Esophagus mucosa (tissue), 1 donor: ENCODE data around the gene MEPE. TPM values are rescaled to one million over a fixed set of nuclear protein-coding genes. Genes with fewer than 3 reads are reported as not detected.
A peak's percentile ranks its signal among the peaks of the same experiment; 100 is the strongest.
"Not testable (repeated sequence)": the region's sequence is repeated elsewhere in the genome, so short reads cannot be mapped to it uniquely, and the experiment has no call there.

ENCODE experiments used
- ATAC-seq: fragments of 200-7000 bp; cut with Tn5 transposase; one replicate; pipeline ENCODE4 v1.9.1; 2020
- total RNA-seq: library from RNA; stranded (reverse); gene quantifications from one replicate; pipeline ENCODE4 v1.2.4, GENCODE V29; 2023
- donor health status: DM: yes; HTN: yes; CAD: no.

The MEPE gene
- total RNA-seq, 1 donor from 2014 or later, result not detected

DNA sequence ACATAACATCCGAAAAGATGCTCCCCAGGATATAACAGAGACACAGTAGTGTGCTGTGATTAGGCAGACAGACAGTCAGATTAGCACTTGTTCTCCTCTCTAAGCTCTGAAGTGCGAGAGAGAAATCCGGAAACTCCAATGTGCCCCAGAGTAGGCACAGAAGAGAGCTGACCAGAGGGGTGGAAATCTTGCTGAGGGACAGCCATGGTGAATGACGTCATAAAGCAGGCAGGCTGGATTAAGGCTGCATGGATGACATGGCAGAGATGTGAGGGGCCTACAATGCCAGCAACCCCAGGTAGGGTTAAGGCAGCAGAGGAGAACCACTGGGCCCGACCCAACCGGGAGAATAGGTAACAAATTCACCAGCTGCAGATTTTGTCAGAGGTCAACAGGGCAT lies 53.3 kb downstream of the MEPE start:
- no peak for ATAC-seq

DNA sequence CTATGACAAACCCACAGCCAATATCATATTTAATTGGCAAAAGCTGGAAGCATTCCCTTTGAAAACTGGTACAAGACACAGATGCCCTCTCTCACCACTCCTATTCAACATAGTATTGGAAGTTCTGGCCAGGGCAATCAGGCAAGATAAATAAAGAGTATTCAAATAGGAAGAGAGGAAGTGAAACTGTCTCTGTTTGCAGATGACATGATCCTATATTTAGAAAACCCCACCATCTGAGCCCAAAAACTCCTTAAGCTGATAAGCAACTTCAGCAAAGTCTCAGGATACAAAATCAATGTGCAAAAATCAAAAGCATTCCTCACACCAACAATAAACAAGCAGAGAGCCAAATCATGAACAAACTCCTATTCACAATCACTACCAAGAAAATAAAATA lies 58.0 kb downstream of the MEPE start:
- not testable (repeated sequence) for ATAC-seq

DNA sequence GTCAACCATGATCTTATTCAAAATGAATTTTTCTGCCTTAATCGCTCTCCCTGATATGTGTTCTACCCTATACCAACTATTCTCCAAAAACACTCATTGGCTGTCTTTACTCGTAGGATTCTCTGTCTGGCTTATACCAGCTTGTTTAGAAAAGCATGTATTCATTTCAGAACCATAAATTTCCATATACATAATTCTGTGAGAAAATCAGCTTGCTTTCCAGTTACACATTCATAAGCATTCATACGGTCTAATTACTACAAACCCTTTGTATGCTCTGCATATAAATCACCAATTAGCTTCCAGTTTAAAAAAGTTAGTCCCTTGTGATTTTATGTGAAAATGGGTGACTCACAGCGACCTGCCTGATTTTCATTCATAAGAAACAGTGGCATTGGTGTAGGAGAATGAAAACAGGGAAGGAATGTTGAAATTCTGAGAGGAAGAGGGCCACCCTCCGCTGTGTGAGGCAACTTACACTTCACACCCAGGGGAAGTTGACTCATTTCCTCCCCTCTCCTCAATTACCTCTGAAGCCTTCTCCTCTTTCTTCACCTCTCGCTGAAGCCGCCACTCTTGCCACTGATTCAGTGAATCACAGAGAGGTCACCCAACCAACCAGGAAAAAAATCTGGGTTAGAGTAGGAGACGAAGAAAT lies 63.3 kb downstream of the MEPE start:
- ATAC-seq, result peak; percentile 75

Other genes starting within 250 kb of the MEPE start
- not detected for gene DSPP, start 224.4 kb upstream of the MEPE start, total RNA-seq
- gene DMP1, start 182.7 kb upstream of the MEPE start, total RNA-seq, result not detected
- gene IBSP, start 33.4 kb upstream of the MEPE start, total RNA-seq, result not detected
- gene SPP1, start 142.7 kb downstream of the MEPE start, total RNA-seq, result 1.4 TPM
- gene PKD2, start 174.7 kb downstream of the MEPE start, total RNA-seq, result 7.5 TPM